GM15510 (cell line): ENCODE measurements around the gene RER1.

Experiments used
- POLR2A ChIP-seq: IDR thresholded peaks from 3 replicates; pipeline ENCODE4 v1.6.1; 2011; ENCODE audit warnings: borderline replicate concordance; ENCODE audit not compliant: insufficient read length; ENCODE audit errors: extremely low read depth

The RER1 gene

DNA sequence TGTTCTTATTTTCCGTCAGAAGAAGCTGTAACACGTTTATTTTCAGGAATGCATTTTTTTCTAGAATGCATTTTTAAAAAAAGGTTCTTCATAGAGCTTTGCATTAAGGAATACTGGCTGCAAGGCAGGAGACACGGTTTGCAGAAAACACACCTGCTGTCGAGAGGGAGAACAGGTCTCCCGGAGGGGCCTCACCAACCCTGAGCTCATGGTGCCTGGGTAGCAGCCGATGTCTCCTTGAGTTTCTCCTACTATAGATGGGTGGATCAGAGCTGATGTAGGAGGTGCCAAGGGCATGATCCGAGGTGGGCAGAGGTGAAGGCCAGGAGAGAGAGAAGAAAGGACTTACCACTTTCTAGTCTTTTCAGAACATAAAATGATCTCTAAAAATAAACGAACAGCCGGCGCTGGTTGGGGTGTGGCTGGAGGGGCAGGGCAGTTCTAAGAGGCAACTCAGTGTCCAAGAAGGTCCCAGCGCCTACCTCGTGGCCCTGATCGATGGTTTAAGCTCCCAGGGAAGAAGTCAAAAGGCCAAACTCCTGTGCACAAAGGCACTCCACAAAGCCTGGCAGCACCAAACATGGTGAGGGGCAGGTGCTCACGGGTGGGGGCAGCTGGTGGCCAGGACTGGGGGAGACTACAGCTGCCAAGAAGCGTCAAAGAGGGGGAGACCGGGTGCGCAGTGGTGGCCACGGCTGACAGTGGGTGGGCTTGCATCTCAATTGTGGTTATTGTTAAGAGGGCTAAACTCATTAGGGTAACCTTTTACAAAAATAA lies 12.5 kb upstream of the RER1 start:
- no peak for TF ChIP-seq POLR2A

- TF ChIP-seq POLR2A = no peak
Measured at GRCh38 chr1:2379733-2380404, 11.8 kb upstream of the RER1 start.

DNA sequence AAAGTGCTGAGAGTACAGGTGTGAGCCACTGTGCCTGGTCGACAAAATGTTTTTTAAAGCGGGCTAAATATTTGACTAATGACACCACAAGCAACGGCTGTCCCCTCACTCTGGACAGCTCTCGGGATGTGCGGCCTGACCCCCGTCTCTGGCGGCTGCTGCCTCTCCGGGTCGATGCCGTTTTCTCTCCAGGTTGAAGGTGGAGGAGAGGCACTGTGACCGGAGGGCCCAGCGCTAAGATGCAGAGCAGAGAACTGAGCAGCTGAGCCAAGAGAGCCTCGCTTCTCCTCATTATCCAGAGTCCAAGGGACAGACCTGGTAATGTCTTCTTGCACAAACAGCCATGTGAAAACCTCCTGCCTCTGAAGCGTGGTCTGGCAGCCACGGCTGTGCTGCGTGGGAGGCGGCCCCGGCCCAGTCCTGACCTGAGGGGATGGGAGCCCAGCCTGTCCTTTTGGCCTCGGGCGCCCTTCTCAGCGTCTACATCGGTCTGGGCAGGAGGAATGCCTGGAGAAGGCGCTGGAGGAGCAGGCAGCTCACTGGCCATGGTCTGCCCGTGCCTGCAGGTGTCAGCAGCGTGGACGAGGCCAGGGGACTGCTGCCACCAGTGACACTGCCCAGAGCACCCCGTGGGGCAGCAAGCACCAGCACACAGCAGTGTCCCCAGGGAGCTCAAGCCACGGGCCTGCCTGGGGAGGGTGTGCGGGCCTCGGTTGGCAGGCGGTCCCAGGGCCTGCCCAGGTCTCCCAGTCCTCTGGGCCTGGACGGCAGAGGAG lies 10.6 kb upstream of the RER1 start:
- no peak for TF ChIP-seq POLR2A

DNA sequence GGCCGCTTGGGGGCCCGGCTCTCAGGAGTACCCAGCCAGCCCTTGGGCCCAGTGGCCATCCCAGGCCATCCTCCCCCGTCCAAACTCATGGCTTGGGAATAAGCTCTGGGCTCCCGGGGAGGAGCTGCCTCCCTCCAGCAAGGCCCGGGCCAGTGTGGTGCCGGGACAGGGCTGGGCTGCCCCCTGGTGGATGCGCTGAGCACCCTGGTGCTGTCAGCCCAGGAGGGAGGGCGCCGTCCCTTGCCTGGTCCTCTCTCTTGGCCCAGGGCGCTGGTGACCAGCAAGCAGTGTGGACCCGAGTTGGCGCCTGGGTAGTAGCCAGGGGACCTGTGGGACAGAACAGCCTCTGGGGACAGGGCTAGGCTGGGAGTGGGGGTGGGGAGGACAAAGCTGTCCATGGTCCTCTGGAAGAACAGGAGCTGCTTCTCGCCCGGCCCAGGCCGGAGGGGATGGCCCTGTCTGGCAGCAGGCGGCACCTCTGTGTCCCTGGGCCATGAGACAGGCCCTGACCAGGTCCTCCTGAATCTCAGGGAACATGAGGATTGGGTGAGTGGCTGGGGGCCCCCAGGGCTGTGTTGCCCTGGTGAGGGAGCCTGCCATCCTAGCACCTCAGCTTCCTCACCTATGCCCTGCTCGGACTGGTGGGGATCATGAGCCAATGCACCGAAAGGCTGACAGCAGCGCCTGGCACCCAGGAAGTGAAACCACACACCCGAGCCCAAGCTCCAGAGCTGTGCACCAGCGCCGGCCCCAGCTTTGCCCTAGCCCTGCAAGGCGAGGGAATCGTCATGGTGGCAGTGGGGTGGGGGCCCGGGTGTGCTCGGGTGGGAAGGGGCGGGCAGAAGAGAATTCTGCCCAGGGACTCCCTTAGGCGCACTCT lies 9.7 kb upstream of the RER1 start:
- no peak for TF ChIP-seq POLR2A

DNA sequence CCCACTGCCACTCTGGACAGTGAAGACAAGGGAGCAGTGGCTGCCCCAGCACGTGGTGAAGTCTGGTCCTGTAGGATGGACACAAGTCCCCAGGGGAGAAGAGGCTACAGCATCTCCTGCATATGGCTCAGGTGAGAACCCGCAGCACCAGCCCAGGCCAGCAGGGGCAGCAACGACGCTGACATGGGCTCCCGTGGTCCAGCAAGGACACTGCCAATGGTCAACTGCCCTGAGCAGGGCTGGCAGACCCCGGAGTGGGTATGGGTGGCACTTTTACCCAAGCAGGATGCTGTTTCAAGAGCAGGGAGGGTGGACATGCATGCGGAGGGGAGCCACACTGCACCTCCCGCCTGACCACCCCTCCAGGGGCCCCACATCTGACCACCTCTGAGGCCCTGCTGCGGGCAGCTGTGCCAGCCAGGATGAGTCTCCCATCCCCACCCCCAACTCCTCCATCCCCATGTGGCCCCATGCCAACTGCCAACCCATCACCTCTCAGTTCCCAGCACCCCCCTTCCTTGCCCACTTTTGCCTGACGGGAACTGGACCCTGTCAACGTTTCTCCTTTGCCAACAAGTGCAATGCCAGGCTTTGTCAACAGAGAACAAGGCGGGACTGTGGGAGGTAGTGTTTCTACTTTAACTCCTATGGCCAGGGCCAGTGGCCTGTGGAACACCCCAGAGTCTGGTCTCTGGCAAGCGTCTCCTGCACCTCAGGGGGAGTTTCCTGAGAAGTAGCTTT lies 8.8 kb upstream of the RER1 start:
- TF ChIP-seq POLR2A = no peak

DNA sequence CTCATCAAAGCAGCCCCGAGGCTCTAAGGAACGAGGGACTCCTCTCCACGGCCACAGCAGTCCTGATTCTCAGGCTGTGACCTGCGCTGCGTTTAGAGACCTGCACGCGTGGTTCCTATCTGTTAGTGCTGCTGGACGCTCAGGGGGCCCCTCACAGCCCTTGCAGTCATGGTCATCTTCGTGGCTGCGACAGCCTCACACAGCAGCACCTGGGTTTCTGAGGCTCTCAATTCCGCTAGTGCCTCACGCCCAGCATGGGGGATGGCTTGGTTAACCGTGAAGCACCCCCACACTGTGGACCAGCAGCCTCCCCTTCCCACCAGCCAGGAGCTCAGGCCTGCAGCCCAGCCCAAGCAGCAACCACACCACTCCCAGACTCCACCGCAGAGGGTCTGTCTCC lies 8.1 kb upstream of the RER1 start:
- no peak for TF ChIP-seq POLR2A

DNA sequence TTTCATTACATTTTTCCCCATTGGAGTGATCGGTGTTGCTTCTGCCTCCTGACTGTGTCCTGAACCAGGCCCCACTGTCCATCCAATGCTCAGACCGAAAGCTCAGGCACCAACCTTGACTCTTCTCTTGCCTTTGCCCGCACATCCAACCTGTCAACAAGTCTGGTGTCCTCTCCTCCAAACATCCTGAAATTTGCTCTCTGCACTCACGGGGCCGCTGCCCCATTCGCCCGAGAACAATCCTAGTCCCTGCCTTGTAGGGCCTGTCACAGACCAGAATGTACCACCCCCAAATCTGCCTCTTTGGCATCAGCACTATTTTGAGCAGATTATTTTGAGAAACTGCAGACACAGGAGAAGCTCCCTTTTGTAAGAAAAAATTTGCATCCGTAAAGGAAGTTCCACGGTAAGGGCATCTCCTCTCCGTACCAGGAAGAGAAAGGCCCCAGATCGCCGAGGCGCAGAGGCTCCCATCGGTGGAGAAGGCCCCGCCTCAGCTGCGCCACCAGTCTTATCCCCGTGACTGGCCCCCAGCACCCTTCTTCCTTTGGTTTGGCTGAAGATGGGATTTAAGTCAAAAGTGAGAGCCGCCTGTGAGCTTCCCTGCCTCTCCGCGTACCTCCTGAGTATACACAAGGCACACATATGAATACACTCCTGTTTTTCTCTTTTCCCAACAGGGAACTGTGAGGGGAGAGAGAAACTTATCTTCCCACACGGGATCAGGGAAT lies 7.3 kb upstream of the RER1 start:
- no peak for TF ChIP-seq POLR2A

DNA sequence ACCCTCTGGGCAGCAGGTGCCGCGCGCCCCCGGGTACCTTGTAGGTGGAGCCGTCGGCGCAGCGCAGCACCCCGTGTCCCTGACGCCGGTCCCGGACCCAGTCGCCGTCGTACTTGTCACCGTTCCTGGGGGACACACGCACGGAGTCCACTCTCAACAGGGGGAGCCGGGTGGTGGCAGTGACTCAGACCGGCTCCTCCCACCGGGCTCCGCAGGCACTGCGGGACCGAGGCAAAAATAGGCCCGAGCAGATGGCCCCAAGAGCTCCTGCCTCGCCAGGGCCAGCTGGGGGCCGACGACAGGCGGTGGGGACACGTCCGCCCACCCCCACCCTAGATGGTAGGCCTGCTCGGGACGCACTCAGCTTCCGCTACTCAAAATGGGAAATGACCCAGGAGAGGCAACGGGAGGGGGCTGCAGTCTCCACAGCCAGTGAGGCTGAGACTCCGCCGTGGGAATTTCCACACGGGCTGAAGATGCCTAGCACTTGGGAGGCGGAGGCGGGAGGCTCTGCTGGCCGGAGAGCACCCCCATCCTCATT lies 6.6 kb upstream of the RER1 start:
- TF ChIP-seq POLR2A = no peak

DNA sequence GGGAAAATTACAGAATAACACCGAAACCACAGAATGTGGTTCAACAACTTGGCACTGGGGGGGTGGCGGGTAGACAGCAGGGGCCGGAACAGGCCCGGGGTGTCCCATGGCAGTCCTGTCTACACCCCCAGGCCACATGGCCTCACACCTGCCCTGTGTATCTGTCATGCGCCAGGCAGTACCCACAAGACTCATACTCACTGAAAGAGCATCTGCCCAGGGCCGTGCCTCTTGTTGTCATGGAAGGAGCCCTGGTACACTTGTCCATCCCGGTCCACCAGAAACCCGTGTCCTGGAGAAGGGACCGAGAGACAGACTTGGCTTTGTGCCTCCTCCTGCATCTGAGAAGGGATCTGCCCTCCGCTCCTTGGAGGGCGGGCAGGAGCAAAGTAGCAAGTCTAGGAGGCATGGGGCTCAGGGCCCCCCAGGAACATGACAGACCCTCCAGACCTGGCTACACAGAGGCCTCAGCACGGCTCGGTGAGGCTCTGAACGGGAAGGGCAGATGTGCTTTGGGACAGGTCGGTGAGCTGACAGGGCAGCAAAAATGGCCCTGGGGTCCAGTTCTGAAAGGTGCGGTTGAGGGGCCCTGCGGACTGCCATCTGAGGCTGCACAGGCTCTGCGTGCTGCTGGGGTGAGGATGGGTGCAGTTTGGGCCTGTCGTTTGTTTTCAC lies 5.9 kb upstream of the RER1 start:
- TF ChIP-seq POLR2A = no peak

GRCh38 chr1:2386636-2387611 lies 4.7 kb upstream of the RER1 start:
- TF ChIP-seq POLR2A = no peak
